ENCODE results near the gene CLEC16A.

CLEC16A gene

DNA sequence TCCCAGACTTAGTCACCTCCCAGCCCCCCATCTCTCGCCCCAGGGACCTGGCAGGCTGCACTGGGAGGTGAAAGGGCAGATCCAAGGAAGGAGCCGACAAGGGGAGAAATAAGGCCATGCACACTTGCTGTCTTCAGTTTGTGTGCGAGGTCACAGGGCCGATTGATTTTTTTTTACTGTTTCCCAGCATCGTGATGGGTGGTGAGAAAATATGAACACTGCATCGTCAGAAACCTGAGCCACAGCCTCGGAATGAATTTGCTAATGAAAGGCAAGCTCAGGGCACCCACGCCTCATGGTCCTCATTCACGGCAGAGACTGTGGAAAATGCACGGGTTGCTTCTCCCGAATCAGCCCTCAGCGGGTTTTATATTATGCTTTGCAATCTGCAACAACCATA, 213.7 kb downstream of the CLEC16A start:
- DNase-seq (ENCODE audit: low read depth in 2 of 2) = no peak

DNA sequence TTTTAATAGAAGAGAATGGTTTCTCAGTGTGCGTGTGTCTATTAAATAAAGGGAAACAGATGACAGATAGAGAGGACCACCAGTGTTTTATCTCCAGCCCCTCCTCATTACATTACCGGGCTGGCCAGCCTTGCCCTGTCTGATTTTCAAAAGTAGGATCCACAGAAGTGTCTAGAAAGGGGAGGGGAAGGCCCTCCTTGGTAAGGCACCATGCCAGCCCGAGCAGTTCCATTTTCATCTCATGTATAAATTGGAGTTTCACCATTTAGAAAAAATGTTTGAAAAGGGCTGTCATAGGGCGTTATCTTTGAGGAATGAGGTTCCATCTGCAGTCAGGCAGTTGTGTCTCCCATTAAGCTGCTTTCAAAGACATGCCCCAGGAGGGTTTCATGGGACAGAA, 214.9 kb downstream of the CLEC16A start:
- DNase-seq (ENCODE audit: low read depth in 2 of 2) = no peak

DNA sequence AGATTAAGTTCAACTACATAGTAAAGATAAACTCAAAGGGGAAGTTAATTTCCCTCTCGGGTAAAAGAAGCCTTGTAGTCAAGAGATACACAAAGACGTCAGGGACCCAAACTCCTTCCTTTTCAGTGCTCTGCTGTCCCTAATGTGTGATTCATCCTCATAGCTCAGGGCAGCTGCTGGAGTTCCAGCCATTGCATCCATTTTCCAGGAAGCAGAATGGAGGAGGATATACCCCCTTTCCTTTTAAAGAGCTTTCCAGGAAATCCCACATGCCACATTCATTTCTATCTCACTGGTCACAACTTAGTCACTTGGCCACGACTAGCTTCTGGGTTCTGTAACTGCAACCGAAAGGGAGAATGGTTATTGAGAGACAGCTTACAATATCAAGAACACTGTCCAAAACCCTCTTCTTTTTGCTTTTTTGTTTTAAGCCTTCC, 216.3 kb downstream of the CLEC16A start:
- DNase-seq (ENCODE audit: low read depth in 2 of 2) = no peak

DNA sequence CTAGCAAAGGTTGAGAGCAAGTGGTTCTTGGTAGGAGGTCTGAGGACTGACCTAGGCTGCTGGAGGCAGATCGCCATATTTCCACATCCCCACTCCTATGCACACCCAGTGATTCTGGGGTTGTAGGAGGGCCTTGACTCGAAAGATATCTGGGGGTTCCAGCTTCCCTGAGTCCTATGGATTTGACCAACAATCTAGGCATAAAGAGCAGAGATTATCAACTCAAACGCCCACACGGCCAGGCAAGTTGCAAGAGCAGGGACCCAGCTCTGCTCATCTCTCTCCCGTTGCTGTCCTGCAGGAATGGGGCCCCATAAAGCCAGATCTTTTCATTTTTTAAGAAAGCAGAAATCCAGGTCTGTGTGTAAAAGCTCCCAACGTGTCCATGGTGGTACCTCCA, 217.1 kb downstream of the CLEC16A start:
- DNase-seq (ENCODE audit: low read depth in 2 of 2) = no peak

DNA sequence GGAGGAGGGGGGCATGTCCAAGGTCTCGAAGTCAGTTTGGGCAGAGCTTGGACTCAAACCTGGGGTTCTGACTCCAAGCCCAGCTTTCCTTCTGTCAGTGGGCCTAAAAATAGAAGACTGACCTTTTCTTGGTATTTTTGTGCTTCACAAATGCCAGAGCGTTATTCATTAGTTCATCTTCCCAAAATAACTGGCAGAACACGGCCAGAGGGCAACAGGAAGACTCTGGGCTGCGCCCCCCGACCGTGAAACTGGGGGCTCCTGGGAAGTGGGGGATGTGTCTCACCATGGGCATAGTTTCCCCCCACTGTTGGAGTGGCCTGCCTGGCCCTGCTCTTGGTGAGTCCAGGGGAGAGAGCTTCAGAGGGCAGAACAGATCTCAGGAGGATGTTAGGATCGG, 217.6 kb downstream of the CLEC16A start:
- DNase-seq (ENCODE audit: low read depth in 2 of 2) = no peak

DNA sequence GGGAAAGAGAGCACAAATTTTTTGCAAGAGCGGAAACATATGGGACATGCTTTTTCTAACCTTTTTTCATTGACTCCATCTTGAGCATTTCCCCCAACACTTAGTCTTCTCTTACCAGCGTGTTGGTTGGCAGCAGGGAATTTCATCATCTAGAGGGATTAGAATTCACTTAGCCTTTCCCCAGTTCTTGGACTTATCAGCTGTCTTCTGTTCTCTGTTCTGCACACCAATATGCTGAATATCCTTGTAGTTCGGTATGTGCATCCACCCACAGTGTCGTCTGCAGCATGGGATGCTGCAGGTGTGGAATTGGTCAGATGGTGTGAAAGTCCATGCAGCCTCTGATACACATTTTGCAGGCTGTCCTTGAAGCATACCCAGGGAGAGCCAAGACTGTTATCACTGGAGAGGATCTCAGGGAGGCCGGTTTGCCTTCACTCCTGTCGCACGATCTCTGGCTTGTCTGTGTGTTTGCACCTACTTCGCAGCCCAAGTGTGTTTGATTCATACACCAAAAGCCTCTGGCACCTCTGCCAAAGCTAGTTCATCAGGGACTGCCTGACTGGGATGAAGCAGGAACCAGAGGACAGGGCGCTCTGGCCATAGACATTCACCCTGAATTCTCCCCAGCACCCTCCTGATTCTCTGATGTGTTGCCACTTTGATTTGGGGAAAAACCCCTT, 218.4 kb downstream of the CLEC16A start:
- no peak for DNase-seq (ENCODE audit: low read depth in 2 of 2)

DNA sequence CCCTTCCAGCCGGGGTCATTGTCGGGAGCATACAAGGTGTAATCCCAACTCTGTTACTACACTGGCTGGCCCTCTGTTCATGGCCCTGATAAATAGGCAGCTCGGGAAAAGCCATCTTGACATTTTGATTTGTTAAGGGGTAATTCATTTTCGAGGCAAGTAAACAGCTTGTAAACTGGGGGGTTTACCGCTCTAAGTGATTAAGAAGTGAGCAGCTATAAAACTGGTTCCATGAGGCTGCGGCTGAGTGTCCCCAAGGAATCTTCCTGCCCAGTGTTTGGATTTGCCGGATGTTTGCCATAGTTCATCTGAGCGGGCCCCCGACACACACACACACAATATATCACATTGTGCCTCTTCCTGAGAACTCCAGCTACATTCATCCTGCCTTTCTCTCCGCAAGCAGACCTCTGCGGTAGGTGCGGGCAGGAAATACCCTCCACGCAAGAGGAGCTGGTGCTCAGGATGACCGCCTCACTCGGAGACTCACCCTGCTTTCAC, 219.4 kb downstream of the CLEC16A start:
- DNase-seq (ENCODE audit: low read depth in 2 of 2) = no peak

DNA sequence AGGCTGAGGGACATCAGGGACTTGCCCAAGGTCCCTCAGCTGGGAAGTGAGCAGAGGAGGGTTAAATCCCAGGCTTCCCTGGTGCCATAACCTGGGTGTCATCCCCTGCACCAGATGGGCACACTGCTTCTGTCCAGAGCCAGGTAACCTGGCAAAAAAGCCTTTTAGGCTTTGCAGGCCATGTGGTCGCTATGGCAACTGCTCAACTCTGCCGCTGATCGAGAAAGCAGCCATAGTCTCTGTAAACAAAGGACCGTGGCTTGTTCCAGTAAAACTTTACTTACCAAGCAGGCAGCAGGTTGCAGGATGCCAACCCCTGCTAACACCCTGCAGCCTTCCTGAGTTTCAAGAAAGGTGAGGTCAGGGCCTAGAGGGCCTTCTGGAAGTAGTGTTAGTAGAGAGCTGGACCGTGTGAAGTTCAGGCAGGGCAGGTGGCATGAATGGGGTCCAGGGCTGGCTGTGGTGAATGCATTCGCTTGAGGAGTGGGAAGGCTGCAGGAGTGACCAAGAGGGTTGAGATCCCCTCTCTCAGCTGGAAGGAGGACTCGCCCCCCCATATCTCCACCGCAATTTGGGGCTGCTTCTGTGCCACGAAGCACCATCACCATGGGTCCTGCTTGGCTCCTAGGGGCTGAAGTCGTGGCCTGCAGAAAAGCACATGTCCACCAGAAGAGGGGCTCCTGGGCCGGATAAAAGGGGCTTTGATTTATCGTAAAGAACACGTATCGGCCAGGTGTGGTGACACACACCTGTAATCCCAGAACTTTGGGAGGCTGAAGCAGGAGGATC, 220.3 kb downstream of the CLEC16A start:
- no peak for DNase-seq (ENCODE audit: low read depth in 2 of 2)

DNA sequence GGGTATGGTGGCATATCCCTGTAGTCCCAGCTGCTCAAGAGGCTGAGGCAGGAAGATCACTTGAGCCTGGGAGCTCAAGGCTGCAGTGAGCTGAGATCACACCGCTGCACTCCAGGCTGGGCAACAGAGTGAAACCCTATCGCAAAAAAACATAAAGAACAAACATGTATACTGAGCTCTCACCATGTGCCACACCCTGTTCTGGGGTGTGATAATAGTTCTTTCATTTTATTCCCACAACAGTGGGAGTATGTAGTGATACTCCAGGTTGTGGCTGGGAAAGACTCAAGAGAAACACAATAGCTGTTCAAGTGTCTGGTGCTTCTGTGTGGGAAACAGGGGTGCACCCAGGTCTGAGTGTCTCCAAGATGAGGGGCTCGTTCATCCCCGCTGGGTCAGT, 221.0 kb downstream of the CLEC16A start:
- no peak for DNase-seq (ENCODE audit: low read depth in 2 of 2)

DNA sequence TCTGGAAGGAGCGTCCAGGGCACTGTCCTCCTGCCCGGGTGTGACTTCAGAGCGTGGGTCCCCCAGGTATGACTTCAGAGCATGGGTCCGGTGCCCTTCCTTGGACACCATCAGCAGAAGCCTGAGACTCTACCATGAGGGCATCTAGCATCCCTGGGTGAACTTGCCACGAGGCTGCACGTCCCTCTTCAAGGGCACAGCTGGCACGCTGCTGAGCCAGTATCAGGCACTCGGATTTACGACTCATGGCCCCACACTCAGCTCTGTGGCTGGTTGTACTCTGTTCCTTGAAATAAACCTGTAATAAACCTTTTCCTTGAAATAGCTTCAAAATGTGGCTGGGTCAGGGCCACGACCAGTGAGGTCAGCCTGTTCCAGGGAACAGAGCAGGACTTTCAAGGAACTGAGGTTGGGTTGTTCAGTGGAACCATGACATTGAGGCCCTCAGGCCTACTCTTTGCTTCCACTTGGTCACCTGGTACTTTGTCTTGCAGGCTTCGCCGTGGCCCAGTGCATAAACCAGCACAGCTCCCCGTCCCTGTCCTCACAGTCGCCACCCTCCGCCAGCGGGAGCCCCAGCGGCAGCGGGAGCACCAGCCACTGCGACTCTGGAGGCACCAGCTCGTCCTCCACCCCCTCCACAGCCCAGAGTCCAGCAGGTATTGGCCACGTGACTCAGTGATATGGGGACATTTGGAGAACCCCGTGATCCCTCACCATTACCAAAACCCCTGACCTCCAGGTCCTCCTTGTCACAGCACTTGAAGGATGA, 221.7 kb downstream of the CLEC16A start:
- DNase-seq (ENCODE audit: low read depth in 2 of 2) = no peak

DNA sequence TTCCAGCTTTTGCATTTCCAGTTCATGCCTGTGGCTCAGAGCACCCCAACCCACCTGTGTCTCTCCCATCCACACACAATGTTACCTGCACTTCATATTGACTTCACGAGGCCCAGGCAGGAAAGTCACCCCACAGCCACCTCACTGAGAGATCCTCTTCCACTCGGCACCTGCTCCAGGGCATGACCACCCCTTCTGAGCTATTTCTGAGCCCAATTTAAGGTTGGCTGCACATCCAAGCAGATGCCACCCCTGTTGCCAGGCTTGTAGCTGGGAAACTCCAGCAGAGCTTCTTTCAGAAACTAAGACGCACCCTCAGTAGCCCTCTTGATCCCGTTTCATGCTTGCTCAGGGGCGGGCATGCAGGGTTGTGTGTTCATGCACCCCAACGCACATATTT, 223.2 kb downstream of the CLEC16A start:
- DNase-seq (ENCODE audit: low read depth in 2 of 2) = no peak

DNA sequence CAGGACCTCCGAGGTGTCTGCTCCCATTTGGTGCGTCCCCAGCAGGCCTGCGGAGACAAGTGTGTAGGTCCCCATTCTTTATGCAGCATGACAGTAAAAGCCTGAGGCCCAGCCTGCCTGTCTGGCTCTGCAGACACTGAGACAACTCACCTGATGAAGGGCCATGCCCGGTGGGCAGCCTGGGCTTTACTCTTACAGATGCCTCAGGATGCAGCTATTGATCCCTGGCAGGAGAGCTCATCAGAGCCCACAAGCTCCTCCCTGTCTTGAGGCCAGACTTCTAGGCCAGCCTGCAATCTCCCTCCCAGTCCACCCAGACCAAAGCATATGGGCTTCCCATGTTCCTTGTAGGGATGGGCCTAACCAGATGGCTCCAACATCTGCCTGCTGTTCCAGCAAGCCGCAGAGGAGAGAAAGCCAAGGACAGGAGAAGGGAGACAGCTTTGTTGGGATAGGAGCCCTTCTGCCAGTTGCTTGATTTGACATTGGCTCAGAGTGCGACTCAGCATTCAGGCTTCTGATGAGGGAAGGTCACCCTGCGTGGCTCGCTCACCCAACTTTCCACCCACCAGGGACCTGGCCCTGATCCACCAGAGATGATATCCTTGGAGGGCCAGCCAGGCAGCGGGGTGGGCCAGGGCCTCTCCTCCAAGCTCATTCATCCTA, 224.2 kb downstream of the CLEC16A start:
- no peak for DNase-seq (ENCODE audit: low read depth in 2 of 2)

DNA sequence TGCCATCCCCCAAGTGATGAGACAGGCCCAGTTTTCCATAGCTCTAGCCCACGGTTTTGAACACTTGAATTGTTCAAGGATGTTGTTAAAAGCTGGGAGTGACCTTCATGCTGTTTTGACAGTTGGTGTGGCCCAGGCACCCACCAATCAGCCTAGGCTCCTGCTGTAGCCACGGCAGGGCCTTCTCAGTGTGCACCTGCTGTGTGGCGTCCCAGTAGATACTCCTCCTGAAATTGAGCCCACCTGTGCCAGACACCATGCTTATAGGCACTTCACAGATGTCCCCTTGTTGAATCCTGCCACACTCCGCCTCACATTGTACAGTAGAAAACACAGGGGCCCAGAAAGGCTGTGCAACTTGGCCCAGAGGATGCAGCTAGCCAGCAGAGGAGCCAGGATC, 225.3 kb downstream of the CLEC16A start:
- no peak for DNase-seq (ENCODE audit: low read depth in 2 of 2)

DNA sequence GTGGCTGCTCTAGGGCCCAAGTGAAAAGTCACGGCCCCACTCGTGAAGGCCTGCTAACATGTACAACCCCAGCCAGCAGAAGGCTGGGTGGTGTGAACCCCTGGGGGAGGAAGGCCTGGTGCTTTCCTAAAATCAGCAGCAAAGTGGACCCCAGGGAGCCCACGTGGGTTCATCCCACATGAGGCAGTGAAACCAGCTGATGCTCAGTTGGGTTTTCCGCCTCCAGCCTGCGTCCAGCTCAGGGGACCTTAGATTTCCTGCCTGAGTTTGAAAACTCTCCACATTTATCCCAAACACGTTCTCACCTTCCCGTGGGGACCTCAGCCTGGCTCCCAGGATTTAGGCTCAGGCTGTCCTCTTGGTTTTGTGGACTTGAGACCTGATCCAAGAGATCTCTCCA, 225.8 kb downstream of the CLEC16A start:
- DNase-seq (ENCODE audit: low read depth in 2 of 2) = no peak

DNA sequence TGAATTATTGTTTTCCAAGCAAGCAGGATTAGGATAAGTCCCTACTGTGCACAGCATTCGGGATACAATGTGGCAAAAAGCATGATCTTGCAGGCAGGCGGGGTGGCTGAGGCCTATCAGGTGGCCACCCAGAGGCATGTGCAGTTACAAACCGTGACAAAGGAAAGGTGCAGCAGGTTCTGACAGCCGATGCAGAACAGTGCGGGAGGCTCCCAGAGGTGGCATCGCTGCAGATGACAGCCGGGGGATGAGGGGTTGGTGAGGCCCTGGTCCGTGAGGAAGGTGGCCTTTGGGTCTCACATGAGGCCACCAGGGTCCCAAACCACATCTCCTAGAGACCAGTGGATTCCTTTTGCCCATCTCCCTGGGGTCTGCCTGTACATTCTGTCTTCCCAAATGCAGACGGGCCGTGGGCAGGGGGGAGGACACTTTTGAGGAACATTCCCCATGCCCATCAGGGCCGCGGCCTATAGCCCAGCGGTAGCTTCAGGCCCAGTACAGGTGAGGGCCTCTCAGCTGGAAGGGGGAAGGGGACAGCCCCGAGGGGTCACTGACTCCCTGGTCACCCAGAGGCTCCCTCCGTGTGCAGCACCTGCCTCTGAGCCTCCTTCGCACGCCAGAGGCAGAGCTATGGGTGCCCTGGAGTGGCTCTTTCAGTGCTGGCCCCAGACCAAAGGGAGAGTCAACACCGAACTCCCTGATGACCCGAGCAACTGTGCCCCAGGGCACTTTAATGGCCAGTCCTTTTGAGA, 226.5 kb downstream of the CLEC16A start:
- no peak for DNase-seq (ENCODE audit: low read depth in 2 of 2)

DNA sequence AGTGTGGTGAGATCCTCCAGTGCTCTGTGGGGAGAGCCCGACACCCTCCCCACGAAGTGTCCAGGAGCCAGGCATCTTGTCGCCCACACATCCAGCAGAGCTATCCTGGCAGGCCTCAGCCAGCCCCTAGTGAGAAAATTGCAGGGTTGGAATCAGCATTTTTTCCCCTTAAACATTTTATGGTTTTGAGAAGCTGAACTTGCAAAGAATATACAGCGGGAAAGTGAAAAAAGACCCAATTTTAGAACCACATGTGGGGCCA, 227.0 kb downstream of the CLEC16A start:
- DNase-seq (ENCODE audit: low read depth in 2 of 2) = no peak

DNA sequence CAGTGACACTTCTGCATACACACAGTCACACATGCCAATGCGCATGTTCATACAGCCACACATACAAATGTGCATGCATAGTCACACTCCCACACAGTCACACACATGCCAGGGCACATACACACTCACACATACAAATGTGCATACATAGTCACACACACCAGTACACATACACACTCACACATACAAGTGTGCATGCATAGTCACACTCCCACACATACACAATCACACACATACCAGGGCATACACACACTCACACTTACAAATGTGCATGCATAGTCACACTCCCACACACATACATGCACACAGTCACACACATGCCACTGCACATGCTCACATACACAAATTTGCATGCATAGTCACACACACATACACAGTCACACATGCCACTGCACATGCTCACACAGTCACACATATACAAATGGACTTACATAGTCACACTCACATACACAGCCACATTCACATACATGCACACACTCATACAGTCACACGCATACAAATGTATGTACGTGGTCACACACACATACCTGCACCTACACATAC, 227.5 kb downstream of the CLEC16A start:
- no peak for DNase-seq (ENCODE audit: low read depth in 2 of 2)

DNA sequence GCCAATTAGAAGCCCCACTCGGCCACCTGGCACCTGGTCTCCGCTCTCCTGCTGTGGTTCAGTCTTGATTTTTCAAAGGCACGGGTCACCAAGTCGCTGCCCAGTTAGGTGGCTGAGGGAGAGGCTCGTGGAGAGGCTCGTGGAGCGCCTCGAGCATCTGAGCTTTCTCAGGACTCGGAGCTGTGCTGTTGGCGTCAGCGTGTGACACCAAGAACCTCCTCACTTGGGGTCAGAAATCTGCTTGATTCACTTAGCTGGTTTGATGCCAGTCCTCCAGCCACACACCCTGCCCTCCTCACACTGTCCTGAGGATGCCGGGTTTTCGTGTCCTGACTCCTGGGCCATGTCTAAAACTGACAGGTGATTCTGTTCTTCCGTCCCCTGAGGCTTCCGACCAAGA, 229.1 kb downstream of the CLEC16A start:
- no peak for DNase-seq (ENCODE audit: low read depth in 2 of 2)

DNA sequence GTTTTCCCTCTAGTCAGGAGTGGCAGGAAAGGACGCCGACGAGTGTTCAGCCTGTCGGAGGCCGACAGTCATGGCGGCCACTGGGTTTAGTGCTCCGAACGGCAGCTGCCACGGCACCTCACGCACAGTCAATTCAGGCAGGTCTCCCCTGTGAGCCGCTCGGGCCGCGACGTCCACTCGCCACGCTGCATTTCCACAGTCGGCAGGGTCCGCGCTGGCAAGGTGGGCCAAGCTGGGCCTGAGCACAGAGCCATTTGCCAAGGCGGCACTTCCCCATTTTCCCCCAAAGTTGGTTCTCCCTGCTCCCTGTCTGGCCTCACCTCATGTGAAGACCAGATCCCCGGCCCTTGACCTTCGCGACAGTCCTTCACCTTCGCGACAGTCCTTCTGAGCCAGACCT, 229.8 kb downstream of the CLEC16A start:
- DNase-seq (ENCODE audit: low read depth in 2 of 2) = no peak

DNA sequence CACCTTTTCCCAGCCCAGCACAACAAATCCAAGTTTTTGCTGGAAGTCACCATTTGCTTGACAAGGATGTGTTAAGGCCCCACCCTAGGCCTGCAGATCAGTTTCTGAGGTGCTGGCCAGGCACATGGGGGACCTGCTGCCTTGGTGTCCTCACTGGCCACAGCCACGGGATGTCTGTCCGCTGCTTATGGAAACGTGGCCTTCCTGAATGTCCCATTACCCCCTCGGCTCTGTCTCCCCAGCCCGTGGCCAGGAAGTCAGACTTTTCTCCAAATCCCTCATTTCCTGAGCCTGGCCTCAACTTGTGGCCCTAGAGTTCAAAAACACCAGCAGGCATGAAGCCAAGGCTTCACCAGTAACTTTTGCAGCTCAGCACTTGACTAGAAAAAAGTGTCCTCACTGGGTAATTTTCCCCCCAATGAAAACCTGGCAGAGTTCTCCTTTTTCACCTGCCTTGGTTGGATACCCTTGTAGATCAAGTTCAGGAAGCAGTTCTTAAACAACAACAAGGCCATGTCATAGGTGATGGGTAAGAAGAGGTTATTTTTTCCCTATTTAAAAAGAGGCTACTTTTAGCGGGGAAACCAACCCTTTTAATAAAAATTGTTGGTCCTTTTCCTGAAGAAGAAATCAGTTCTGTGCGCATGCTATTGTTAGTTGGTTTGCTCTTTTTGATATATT, 230.9 kb downstream of the CLEC16A start:
- DNase-seq (ENCODE audit: low read depth in 2 of 2) = no peak

Data from activated CD8-positive, alpha-beta memory T cell treated with anti-CD3 and anti-CD28 coated beads for 4 hours (primary cell).